HEK293 (cell line): ENCODE results near the gene ELMO1.

Experiments used
- CTCF ChIA-PET: fragments of 350-600 bp; formaldehyde crosslinking; extraction: SDS; loops from one replicate; lab custom pipeline; 2021; ENCODE audit warnings: antibody characterized with exemption; lab: Yijun Ruan, JAX
- POLR2A ChIA-PET: fragments of 300-600 bp; formaldehyde crosslinking; extraction: SDS; loops from one replicate; lab custom pipeline; 2020; ENCODE audit warnings: antibody characterized with exemption, inconsistent platforms; lab: Yijun Ruan, JAX
- H3K27ac ChIP-seq: fragments of 200-500 bp; sonication (Bioruptor generic); 2 replicates; pipeline ENCODE4 v1.5.1; 2014; ENCODE audit warnings: low read depth, low read length, control low read depth, inconsistent platforms; ENCODE audit errors: extremely low read depth
- H3K36me3 ChIP-seq, 2 experiments: fragments of 200-500 bp in 1 of 2; sonication (Bioruptor generic) in 1 of 2; 1 replicate in 1 of 2; 2 replicates in 1 of 2; pipeline ENCODE4 v1.5.1; 2014 to 2017; ENCODE audit warnings: inconsistent platforms in 2 of 2, low read length in 2 of 2; ENCODE audit not compliant: control insufficient read depth in 2 of 2, insufficient read depth in 1 of 2
- H3K4me1 ChIP-seq: fragments of 200-500 bp; sonication (Bioruptor generic); 2 replicates; pipeline ENCODE4 v1.5.1; 2014; ENCODE audit warnings: mild to moderate bottlenecking, low read length, inconsistent platforms; ENCODE audit not compliant: control insufficient read depth, insufficient read depth
- H3K4me3 ChIP-seq: 2 replicates; pipeline ENCODE4 v1.5.1; 2011; ENCODE audit warnings: low read depth, mild to moderate bottlenecking, control low read depth, low read length, moderate library complexity
- H3K9me3 ChIP-seq: fragments of 200-500 bp; sonication (Bioruptor generic); 2 replicates; pipeline ENCODE4 v1.5.1; 2014; ENCODE audit warnings: low read depth, low read length, inconsistent platforms; ENCODE audit not compliant: control insufficient read depth, insufficient read depth
- HOXC10 ChIP-seq: sonication (generic); formaldehyde crosslinking; IDR thresholded peaks from 2 replicates; pipeline ENCODE4 v1.8.1; 2023; ENCODE audit warnings: mild to moderate bottlenecking, missing genetic modification reagents
- KLF9 ChIP-seq: fragments of 450-650 bp; formaldehyde crosslinking; IDR thresholded peaks from 2 replicates; pipeline ENCODE4 v1.5.1; 2016; ENCODE audit warnings: missing biosample characterization, missing genetic modification characterization, low read depth
- REPIN1 ChIP-seq: fragments of 450-650 bp; formaldehyde crosslinking; IDR thresholded peaks from 2 replicates; pipeline ENCODE4 v1.5.1; 2017; ENCODE audit warnings: missing biosample characterization, missing genetic modification characterization, low read depth
- TCF7L2 ChIP-seq: IDR thresholded peaks from 2 replicates; pipeline ENCODE4 v1.6.1; 2011; ENCODE audit warnings: low read depth, mild to moderate bottlenecking, inconsistent platforms, low read length, moderate library complexity, borderline replicate concordance
- TRIM28 ChIP-seq: IDR thresholded peaks from 2 replicates; pipeline ENCODE4 v1.6.1; 2011; ENCODE audit warnings: low read length, control low read depth, borderline replicate concordance
- ZBTB1 ChIP-seq: fragments of 450-650 bp; formaldehyde crosslinking; IDR thresholded peaks from 2 replicates; pipeline ENCODE4 v1.5.1; 2016; ENCODE audit warnings: missing biosample characterization, missing genetic modification characterization
- ZNF121 ChIP-seq: fragments of 450-650 bp; formaldehyde crosslinking; IDR thresholded peaks from 2 replicates; pipeline ENCODE4 v1.5.1; 2016; ENCODE audit warnings: missing biosample characterization, missing genetic modification characterization
- ZNF132 ChIP-seq: fragments of 450-650 bp; formaldehyde crosslinking; IDR thresholded peaks from 2 replicates; pipeline ENCODE4 v1.5.1; 2017; ENCODE audit warnings: missing biosample characterization, missing genetic modification characterization, borderline replicate concordance
- ZNF133 ChIP-seq: fragments of 450-650 bp; formaldehyde crosslinking; IDR thresholded peaks from 2 replicates; pipeline ENCODE4 v1.5.1; 2016; ENCODE audit warnings: missing biosample characterization, missing genetic modification characterization
- ZNF157 ChIP-seq: fragments of 450-650 bp; formaldehyde crosslinking; IDR thresholded peaks from 2 replicates; pipeline ENCODE4 v1.5.1; 2016; ENCODE audit warnings: missing biosample characterization, missing genetic modification characterization
- ZNF211 ChIP-seq: fragments of 450-650 bp; formaldehyde crosslinking; IDR thresholded peaks from 2 replicates; pipeline ENCODE4 v1.5.1; 2016; ENCODE audit warnings: low read depth, missing biosample characterization, missing genetic modification characterization
- ZNF48 ChIP-seq: fragments of 450-650 bp; formaldehyde crosslinking; IDR thresholded peaks from 2 replicates; pipeline ENCODE4 v1.5.1; 2016; ENCODE audit warnings: missing biosample characterization, missing genetic modification characterization
- ZNF514 ChIP-seq: fragments of 450-650 bp; formaldehyde crosslinking; IDR thresholded peaks from 2 replicates; pipeline ENCODE4 v1.5.1; 2016; ENCODE audit warnings: missing biosample characterization, missing genetic modification characterization
- ZNF529 ChIP-seq: fragments of 450-650 bp; formaldehyde crosslinking; IDR thresholded peaks from 2 replicates; pipeline ENCODE4 v1.5.1; 2017; ENCODE audit warnings: missing genetic modification characterization, missing biosample characterization; ENCODE audit not compliant: insufficient replicate concordance
- ZNF654 ChIP-seq: fragments of 450-650 bp; formaldehyde crosslinking; IDR thresholded peaks from 2 replicates; pipeline ENCODE4 v1.5.1; 2016; ENCODE audit warnings: low read depth, missing biosample characterization, missing genetic modification characterization
- ZNF660 ChIP-seq: fragments of 450-650 bp; IDR thresholded peaks from 2 replicates; pipeline ENCODE4 v1.5.1; 2018; ENCODE audit warnings: missing biosample characterization, mild to moderate bottlenecking, missing genetic modification characterization
- ZNF747 ChIP-seq: fragments of 450-650 bp; formaldehyde crosslinking; IDR thresholded peaks from 2 replicates; pipeline ENCODE4 v1.5.1; 2016; ENCODE audit warnings: missing biosample characterization, missing genetic modification characterization
- ZNF768 ChIP-seq: fragments of 450-650 bp; formaldehyde crosslinking; IDR thresholded peaks from 2 replicates; pipeline ENCODE4 v1.5.1; 2018; ENCODE audit warnings: missing biosample characterization, mild to moderate bottlenecking, missing genetic modification characterization
- ZNF785 ChIP-seq: fragments of 450-650 bp; formaldehyde crosslinking; IDR thresholded peaks from 2 replicates; pipeline ENCODE4 v1.5.1; 2016; ENCODE audit warnings: missing biosample characterization, missing genetic modification characterization
- TF ChIP-seq, protein P1 (sequence below): fragments of 450-650 bp; formaldehyde crosslinking; IDR thresholded peaks from 2 replicates; pipeline ENCODE4 v1.5.0; 2017; ENCODE audit warnings: missing biosample characterization, missing genetic modification characterization, borderline replicate concordance
- TF ChIP-seq, protein P2 (sequence below): fragments of 450-650 bp; formaldehyde crosslinking; IDR thresholded peaks from 2 replicates; pipeline ENCODE4 v1.5.1; 2017; ENCODE audit warnings: missing biosample characterization, missing genetic modification characterization
- TF ChIP-seq, protein P3 (sequence below): fragments of 450-650 bp; formaldehyde crosslinking; IDR thresholded peaks from 2 replicates; pipeline ENCODE4 v1.5.1; 2016; ENCODE audit warnings: missing biosample characterization, missing genetic modification characterization
- TF ChIP-seq, protein P4 (sequence below): fragments of 450-650 bp; formaldehyde crosslinking; IDR thresholded peaks from 2 replicates; pipeline ENCODE4 v1.5.1; 2016; ENCODE audit warnings: missing biosample characterization, missing genetic modification characterization

Gene ELMO1

DNA sequence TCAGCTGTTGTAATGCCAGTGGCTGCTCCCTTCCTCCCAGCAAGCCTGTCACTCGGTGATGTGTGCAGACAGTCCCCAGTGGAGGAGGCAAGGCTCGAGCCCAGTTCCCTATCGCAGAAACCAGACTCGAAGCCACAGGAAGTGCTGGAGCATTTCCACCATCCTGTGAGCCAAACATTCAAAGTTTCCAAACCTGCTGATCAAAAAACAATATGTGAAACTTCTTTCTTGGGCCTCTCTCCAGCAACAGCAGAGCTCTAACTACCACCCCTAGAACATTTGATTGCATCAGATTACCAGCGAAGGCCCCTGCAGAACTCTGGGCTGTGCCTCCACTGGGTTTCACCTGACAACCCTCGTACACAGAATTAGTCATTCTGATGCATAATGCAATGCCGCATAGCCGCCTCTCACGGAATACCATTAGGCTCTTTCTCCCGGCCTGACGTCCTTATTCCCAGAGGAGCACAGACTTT is 94.0 kb downstream of the ELMO1 start (continued):
- TF ChIP-seq, protein P1, sequence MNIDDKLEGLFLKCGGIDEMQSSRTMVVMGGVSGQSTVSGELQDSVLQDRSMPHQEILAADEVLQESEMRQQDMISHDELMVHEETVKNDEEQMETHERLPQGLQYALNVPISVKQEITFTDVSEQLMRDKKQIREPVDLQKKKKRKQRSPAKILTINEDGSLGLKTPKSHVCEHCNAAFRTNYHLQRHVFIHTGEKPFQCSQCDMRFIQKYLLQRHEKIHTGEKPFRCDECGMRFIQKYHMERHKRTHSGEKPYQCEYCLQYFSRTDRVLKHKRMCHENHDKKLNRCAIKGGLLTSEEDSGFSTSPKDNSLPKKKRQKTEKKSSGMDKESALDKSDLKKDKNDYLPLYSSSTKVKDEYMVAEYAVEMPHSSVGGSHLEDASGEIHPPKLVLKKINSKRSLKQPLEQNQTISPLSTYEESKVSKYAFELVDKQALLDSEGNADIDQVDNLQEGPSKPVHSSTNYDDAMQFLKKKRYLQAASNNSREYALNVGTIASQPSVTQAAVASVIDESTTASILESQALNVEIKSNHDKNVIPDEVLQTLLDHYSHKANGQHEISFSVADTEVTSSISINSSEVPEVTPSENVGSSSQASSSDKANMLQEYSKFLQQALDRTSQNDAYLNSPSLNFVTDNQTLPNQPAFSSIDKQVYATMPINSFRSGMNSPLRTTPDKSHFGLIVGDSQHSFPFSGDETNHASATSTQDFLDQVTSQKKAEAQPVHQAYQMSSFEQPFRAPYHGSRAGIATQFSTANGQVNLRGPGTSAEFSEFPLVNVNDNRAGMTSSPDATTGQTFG (tag by site-specific recombination): no peak

DNA sequence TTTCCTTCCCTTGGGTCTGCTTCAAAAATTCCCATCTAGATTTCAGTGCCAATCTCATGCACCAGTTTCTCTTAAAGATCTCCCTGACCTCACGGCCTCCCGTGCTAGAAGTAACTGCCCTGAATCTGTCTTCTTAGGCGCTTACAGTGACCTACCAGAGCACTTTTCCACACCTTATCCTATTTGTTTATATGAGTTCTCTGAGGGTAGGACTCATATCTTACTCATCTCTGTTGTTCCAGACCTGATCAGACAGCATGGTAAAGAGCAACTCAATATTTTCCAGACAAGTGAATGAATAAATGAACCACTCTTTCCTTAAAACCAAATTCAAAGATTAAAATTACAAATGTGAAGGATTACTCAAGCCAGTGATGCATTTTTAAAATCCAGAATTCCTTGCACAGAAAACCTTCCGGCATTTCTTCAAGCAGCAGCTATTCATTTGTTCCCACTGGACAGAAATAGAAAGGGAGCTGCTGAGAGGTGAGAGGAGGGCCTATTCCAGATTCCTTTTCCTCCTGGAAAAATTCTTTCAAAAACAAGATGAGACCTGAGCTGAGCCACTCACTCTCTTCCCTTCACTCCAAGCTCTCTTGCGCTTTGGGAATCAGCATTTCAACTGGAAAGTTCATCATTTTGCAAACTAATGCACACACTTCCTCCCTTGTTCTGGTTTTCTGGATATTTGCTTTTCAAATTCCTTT is 94.6 kb downstream of the ELMO1 start:
- Histone ChIP-seq H3K36me3 (no peaks in the 10 kb centered on the region), H3K27ac (no peak overlapping the region)
- CTCF ChIA-PET: interaction anchor here (1.2 to 2.0 kb wide), 2 partner anchors 69 to 141 kb away, joined by 3 to 9 read pairs; no protein-coding TSS in a partner anchor
- TF ChIP-seq ZNF121 (tag by site-specific recombination) (no peak), ZNF747 (tag by site-specific recombination) (no peak), TCF7L2 (no peak), ZNF133 (tag by site-specific recombination) (no peak), KLF9 (tag by site-specific recombination) (no peak), ZNF211 (no peak), ZNF660 (tag by site-specific recombination) (no peak)
- TF ChIP-seq, protein P2, sequence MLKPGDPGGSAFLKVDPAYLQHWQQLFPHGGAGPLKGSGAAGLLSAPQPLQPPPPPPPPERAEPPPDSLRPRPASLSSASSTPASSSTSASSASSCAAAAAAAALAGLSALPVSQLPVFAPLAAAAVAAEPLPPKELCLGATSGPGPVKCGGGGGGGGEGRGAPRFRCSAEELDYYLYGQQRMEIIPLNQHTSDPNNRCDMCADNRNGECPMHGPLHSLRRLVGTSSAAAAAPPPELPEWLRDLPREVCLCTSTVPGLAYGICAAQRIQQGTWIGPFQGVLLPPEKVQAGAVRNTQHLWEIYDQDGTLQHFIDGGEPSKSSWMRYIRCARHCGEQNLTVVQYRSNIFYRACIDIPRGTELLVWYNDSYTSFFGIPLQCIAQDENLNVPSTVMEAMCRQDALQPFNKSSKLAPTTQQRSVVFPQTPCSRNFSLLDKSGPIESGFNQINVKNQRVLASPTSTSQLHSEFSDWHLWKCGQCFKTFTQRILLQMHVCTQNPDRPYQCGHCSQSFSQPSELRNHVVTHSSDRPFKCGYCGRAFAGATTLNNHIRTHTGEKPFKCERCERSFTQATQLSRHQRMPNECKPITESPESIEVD: no peak
- TF ChIP-seq, protein P3, sequence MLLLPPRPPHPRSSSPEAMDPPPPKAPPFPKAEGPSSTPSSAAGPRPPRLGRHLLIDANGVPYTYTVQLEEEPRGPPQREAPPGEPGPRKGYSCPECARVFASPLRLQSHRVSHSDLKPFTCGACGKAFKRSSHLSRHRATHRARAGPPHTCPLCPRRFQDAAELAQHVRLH (tag by site-specific recombination): no peak
- TF ChIP-seq, protein P4, sequence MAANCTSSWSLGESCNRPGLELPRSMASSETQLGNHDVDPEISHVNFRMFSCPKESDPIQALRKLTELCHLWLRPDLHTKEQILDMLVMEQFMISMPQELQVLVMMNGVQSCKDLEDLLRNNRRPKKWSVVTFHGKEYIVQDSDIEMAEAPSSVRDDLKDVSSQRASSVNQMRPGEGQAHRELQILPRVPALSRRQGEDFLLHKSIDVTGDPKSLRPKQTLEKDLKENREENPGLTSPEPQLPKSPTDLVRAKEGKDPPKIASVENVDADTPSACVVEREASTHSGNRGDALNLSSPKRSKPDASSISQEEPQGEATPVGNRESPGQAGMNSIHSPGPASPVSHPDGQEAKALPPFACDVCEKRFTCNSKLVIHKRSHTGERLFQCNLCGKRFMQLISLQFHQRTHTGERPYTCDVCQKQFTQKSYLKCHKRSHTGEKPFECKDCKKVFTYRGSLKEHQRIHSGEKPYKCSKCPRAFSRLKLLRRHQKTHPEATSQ: no peak
- TF ChIP-seq, all 188 proteins: peak for 0
- Histone ChIP-seq H3K4me1 (peaks cover 2% of the 10 kb centered on the region; the same call in 1 of the 2 replicates), H3K4me3 (no peak overlapping the region), H3K9me3 (no peaks in the 10 kb centered on the region)
- POLR2A ChIA-PET: no interaction called here

DNA sequence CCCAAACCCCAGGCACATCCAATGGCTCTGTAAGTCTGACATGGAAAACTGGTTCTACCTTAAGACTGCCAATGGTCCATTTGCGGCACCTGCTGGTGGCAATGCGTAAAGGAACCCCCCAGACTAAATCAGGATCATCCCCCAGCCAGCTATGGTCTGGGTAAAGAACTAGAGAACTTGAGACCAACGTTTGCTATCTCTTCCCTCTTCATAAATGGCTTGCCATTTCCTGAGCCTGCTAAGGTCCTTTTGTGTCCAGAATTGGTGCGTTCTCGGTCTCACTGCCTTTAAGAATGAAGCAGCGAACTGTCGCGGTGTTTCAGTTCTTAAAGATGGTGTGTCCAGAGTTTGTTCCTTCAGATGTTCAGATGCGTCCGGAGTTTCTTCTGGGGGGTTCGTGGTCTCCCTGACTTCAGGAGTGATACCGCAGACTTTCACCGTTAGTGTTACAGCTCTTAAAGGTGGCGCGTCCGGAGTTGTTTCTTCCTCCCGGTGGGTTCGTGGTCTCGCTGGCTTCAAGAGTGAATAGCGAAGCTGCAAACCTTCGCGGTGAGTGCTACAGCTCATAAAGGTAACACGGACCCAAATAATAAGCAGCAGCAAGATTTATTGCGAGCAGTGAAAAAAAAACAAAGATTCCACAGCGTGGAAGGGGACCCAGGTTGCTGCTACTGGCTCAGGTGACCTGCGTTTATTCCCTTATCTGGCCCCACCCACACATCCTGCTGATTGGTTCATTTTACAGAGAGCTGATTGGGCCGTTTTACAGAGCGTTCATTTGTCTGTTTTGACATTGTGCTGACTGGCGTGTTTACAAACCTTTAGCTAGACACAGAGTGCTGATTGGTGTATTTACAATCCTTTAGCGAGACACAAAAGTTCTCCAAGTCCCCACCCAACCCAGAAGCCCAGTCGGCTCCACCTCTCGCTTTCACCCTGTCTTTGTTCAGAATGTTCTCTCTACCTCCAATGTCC is 95.4 kb downstream of the ELMO1 start:
- Histone ChIP-seq H3K9me3 (no peaks in the 10 kb centered on the region), H3K36me3 (no peaks in the 10 kb centered on the region), H3K4me3 (no peak overlapping the region), H3K27ac (no peak overlapping the region), H3K4me1 (peaks cover 2% of the 10 kb centered on the region; the same call in 1 of the 2 replicates)
- ChIA-PET POLR2A (no interaction called here), CTCF (interaction anchor here (0.6 to 2.0 kb wide), 4 partner anchors 68 to 164 kb away, joined by 3 to 9 read pairs (median 4); no protein-coding TSS in a partner anchor)
- TF ChIP-seq ZNF157 (tag by site-specific recombination) (no peak), ZBTB1 (tag by site-specific recombination) (no peak), TCF7L2 (no peak), TRIM28 (no peak), ZNF529 (tag by site-specific recombination) (no peak), ZNF660 (tag by site-specific recombination) (no peak), ZNF48 (tag by site-specific recombination) (no peak), ZNF132 (tag by site-specific recombination) (no peak), ZNF768 (tag by site-specific recombination) (no peak), ZNF654 (tag by site-specific recombination) (no peak), ZNF514 (no peak), REPIN1 (tag by site-specific recombination) (no peak), HOXC10 (CRISPR knock-in tag) (no peak), ZNF785 (tag by site-specific recombination) (no peak)
